LNCaP clone FGC (cell line): ENCODE results near the gene ZNF175.

Source experiments
- DNase-seq: peaks from one replicate; pipeline ENCODE4 v3.0.0-alpha.2; 2011; ENCODE audit warnings: low read depth
- H3K4me3 ChIP-seq: 2 replicates; pipeline ENCODE4 v1.5.1; 2011; ENCODE audit warnings: mild to moderate bottlenecking, low read depth, low read length, control low read depth
- CTCF ChIP-seq: IDR thresholded peaks from 2 replicates; pipeline ENCODE4 v1.5.1; 2012; ENCODE audit warnings: mild to moderate bottlenecking; ENCODE audit not compliant: control insufficient read depth, insufficient read depth; ENCODE audit errors: extremely low read depth

Gene ZNF175

DNA sequence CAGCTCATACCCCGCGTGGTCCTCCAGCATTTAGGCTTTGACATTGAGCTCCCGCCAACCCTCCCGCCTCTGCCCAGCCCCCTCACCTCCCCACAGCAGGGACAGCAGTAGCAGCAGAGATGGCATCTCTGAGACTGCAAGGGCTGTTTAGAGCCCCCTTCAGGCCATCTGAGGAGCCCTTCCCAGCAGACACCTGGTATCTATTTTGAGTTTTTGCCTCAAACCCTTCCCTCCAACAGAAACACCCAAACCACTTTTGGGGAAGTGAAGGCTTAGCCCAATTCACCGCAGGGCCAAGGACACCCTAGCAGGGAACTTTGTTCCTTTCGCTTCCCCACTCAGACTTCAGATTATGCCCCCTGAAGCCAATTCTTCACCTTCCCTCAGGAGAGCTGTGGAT lies 6.3 kb upstream of the ZNF175 start:
- no peak overlapping the region for H3K4me3 ChIP-seq
- no peak for DNase-seq
- TF ChIP-seq CTCF, result no peak

GRCh38 chr19:51565583-51565982 lies 5.5 kb upstream of the ZNF175 start:
- no peak for TF ChIP-seq CTCF
- no peak for DNase-seq
- no peak overlapping the region for H3K4me3 ChIP-seq

GRCh38 chr19:51566489-51567100 lies 4.5 kb upstream of the ZNF175 start:
- TF ChIP-seq CTCF, result no peak

DNA sequence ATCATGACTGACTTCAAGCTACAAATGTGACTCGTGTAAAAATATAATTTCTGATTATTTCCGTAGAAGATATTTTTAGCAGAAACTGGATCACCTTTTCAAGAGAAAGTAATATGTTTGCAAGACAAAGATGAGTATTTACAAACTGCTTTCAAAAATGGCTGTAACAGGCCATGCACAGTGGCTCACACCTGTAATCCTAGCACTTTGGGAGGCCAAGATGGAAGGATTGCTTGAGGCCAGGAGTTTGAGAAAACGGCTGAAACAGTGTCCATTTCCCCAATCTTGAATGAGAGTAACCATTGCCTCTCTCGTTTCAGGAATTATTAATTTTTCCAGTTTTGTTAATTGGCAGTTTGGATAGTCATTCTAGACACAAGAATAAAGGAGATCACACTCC lies 3.5 kb upstream of the ZNF175 start:
- no peak overlapping the region for H3K4me3 ChIP-seq
- TF ChIP-seq CTCF, result no peak
- no peak for DNase-seq

More at GRCh38 chr19:51566489-51567100, 4.5 kb upstream of the ZNF175 start:
- no peak overlapping the region for H3K4me3 ChIP-seq
- DNase-seq, result no peak

DNA sequence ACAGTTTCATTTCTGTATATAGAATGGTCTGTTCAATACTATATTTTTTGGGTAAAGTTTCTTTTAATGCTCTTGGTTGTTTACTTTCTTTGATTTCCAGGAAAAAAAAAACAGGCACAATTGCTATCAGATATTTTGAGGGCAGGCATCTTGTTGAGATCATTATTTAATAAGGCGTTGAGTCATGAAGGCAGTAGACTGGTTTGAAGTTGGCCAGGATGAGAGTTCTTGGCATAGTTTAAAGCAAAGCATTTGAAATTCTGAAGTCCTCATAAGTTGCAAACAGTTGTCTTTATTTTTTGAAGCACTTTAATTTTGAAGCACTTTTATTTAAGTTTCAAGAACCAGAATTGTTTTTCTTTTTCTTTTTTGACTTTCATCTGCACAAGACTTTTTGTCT lies 2.6 kb upstream of the ZNF175 start:
- no peak overlapping the region for H3K4me3 ChIP-seq
- TF ChIP-seq CTCF, result no peak
- DNase-seq, result no peak

DNA sequence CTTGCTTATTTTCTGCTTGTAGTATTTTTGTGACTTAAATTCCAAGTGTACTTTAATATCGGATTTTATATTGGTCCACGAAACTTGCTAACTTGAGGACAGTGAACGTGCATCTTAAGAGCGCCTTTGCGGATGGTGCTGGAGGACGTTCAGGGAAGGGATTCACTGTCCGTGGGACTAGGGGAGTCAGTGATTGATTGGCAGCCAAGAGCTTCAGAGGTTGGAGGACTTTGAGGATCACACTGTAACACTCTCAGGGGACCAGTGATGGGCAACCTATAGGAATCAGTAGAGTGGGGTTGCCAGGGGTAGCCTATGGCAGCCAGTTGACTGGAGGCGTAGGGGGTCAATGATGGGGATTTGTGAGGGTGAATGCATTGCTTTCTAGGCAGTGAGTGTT lies 516 bp downstream of the ZNF175 start:
- H3K4me3 ChIP-seq, result peak overlapping the region; percentile 65
- TF ChIP-seq CTCF, result no peak
- DNase-seq, result no peak

GRCh38 chr19:51572410-51572809 lies 1.3 kb downstream of the ZNF175 start:
- no peak for DNase-seq
- TF ChIP-seq CTCF, result no peak
- H3K4me3 ChIP-seq, result peak overlapping the region; percentile 65
